ENCODE data around the gene RALGPS1.

DNA sequence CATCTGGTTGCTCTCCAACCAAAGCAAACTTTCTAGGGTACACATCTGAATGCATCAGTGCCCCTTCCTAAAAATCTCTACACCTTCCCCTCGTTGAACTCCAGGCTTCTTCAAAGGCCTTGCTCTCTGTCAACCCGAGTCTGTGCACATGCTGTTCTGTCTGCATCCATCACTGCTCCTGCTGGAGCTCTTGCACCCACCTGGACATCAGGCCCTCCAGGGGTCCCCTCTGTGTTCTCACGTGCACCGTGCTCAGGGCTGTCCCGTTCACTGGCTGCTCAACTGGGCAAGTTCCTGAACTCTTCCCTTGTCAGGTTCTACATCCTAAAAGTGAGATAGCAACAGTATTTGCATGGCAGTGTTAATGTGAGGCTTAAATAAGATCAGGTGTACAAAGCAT lies 270.6 kb downstream of the RALGPS1 start:
- TF ChIP-seq, protein P1, sequence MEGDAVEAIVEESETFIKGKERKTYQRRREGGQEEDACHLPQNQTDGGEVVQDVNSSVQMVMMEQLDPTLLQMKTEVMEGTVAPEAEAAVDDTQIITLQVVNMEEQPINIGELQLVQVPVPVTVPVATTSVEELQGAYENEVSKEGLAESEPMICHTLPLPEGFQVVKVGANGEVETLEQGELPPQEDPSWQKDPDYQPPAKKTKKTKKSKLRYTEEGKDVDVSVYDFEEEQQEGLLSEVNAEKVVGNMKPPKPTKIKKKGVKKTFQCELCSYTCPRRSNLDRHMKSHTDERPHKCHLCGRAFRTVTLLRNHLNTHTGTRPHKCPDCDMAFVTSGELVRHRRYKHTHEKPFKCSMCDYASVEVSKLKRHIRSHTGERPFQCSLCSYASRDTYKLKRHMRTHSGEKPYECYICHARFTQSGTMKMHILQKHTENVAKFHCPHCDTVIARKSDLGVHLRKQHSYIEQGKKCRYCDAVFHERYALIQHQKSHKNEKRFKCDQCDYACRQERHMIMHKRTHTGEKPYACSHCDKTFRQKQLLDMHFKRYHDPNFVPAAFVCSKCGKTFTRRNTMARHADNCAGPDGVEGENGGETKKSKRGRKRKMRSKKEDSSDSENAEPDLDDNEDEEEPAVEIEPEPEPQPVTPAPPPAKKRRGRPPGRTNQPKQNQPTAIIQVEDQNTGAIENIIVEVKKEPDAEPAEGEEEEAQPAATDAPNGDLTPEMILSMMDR (IDR thresholded peaks at IDR 0.05; ENCODE audit: low read depth, low read length), result no peak
- no peak for TF ChIP-seq EZH2phosphoT487 (IDR thresholded peaks at IDR 0.05; ENCODE audit: low read depth)

Measured in OCI-LY3 (cell line).